ENCODE data around the gene CD55. TPM values are rescaled to one million over a fixed set of nuclear protein-coding genes. Genes with fewer than 3 reads are reported as not detected.

Gene CD55
- total RNA-seq, 1 experiment from 2014 or later: 0.71 TPM

- no TSS peak for BruUV-seq (replicated peaks)
Measured at GRCh38 chr1:207328908-207329440, 7.5 kb downstream of the CD55 start.

GRCh38 chr1:207329469-207329868, 8.0 kb downstream of the CD55 start:
- TF ChIP-seq CTCF (conservative IDR thresholded peaks at IDR 0.05; ENCODE audit: low read depth, low read length): no peak
- TF ChIP-seq EZH2 (IDR thresholded peaks at IDR 0.05; ENCODE audit: borderline replicate concordance, low read depth, low read length, poor library complexity, severe bottlenecking): no peak
- intact Hi-C loops (cut with micrococcal nuclease; ENCODE audit: unreplicated experiment): no loop called here
- CTCF ChIA-PET: no interaction called here
- no peaks in the 10 kb centered on the region for H3K9me3 ChIP-seq (ENCODE audit: low read depth, low read length, poor library complexity, severe bottlenecking)
- no peaks in the 10 kb centered on the region for H3K4me1 ChIP-seq (ENCODE audit: insufficient read depth, low read length, poor library complexity, severe bottlenecking)
- DNase-seq (ENCODE audit: low spot score): no peak
- H3K4me3 ChIP-seq (ENCODE audit: low read depth, low read length, poor library complexity, severe bottlenecking): no peak overlapping the region
- POLR2A ChIA-PET (ENCODE audit: low non-redundant PET): no interaction called here
- H3K27ac ChIP-seq (ENCODE audit: low read depth, low read length, poor library complexity, severe bottlenecking): no peak overlapping the region
- H3K36me3 ChIP-seq (ENCODE audit: insufficient read depth, low read length, poor library complexity, severe bottlenecking): no peaks in the 10 kb centered on the region
- no TSS peak for BruUV-seq (replicated peaks)
- H3K27me3 ChIP-seq (replicated peaks; ENCODE audit: insufficient read depth, low read depth, low read length, poor library complexity): no peaks in the 10 kb centered on the region

More at GRCh38 chr1:207328908-207329440, 7.5 kb downstream of the CD55 start:
- intact Hi-C loops (cut with micrococcal nuclease; ENCODE audit: unreplicated experiment): no loop called here
- Histone ChIP-seq H3K4me1 (ENCODE audit: insufficient read depth, low read length, poor library complexity, severe bottlenecking) (no peaks in the 10 kb centered on the region), H3K36me3 (ENCODE audit: insufficient read depth, low read length, poor library complexity, severe bottlenecking) (no peaks in the 10 kb centered on the region), H3K4me3 (ENCODE audit: low read depth, low read length, poor library complexity, severe bottlenecking) (no peak overlapping the region), H3K27me3 (replicated peaks; ENCODE audit: insufficient read depth, low read depth, low read length, poor library complexity) (peaks cover under 1% of the 10 kb centered on the region), H3K27ac (ENCODE audit: low read depth, low read length, poor library complexity, severe bottlenecking) (no peak overlapping the region), H3K9me3 (ENCODE audit: low read depth, low read length, poor library complexity, severe bottlenecking) (no peaks in the 10 kb centered on the region)
- POLR2A ChIA-PET (ENCODE audit: low non-redundant PET): no interaction called here
- no peak for DNase-seq (ENCODE audit: low spot score)
- CTCF ChIA-PET: no interaction called here
- no peak for TF ChIP-seq EZH2 (IDR thresholded peaks at IDR 0.05; ENCODE audit: borderline replicate concordance, low read depth, low read length, poor library complexity, severe bottlenecking)
- TF ChIP-seq CTCF (conservative IDR thresholded peaks at IDR 0.05; ENCODE audit: low read depth, low read length): no peak

GRCh38 chr1:207330011-207330710, 8.7 kb downstream of the CD55 start:
- Histone ChIP-seq H3K27me3 (replicated peaks; ENCODE audit: insufficient read depth, low read depth, low read length, poor library complexity) (peaks cover 1% of the 10 kb centered on the region), H3K9me3 (ENCODE audit: low read depth, low read length, poor library complexity, severe bottlenecking) (no peaks in the 10 kb centered on the region), H3K4me1 (ENCODE audit: insufficient read depth, low read length, poor library complexity, severe bottlenecking) (no peaks in the 10 kb centered on the region), H3K27ac (ENCODE audit: low read depth, low read length, poor library complexity, severe bottlenecking) (no peak overlapping the region), H3K4me3 (ENCODE audit: low read depth, low read length, poor library complexity, severe bottlenecking) (no peak overlapping the region), H3K36me3 (ENCODE audit: insufficient read depth, low read length, poor library complexity, severe bottlenecking) (no peaks in the 10 kb centered on the region)
- DNase-seq (ENCODE audit: low spot score): no peak
- TF ChIP-seq CTCF (conservative IDR thresholded peaks at IDR 0.05; ENCODE audit: low read depth, low read length) (no peak), EZH2 (IDR thresholded peaks at IDR 0.05; ENCODE audit: borderline replicate concordance, low read depth, low read length, poor library complexity, severe bottlenecking) (no peak)
- intact Hi-C loops (cut with micrococcal nuclease; ENCODE audit: unreplicated experiment): no loop called here
- POLR2A ChIA-PET (ENCODE audit: low non-redundant PET): no interaction called here
- CTCF ChIA-PET: no interaction called here
- BruUV-seq (replicated peaks): no TSS peak
